Parathyroid adenoma (tissue), 2 donors: ENCODE measurements around the gene CST7.

Source experiments
- H2AFZ ChIP-seq: fragments of 300-600 bp; sonication (generic); one replicate; pipeline ENCODE4 v1.7.0; 2017; ENCODE audit warnings: antibody characterized with exemption, mild to moderate bottlenecking
- H3K27ac ChIP-seq: fragments of 300-600 bp; sonication (generic); one replicate; pipeline ENCODE4 v1.7.0; 2017
- H3K27me3 ChIP-seq: fragments of 300-600 bp; sonication (generic); one replicate; pipeline ENCODE4 v1.7.0; 2017; ENCODE audit warnings: low read length; ENCODE audit not compliant: control insufficient read depth, insufficient read depth
- H3K36me3 ChIP-seq: fragments of 300-600 bp; sonication (generic); one replicate; pipeline ENCODE4 v1.7.0; 2017; ENCODE audit warnings: low read length; ENCODE audit not compliant: control insufficient read depth, insufficient read depth
- H3K4me1 ChIP-seq: fragments of 300-600 bp; sonication (generic); one replicate; pipeline ENCODE4 v1.7.0; 2017; ENCODE audit warnings: control low read depth
- H3K4me2 ChIP-seq: fragments of 300-600 bp; sonication (generic); one replicate; pipeline ENCODE4 v1.7.0; 2017; ENCODE audit warnings: low read length
- H3K4me3 ChIP-seq: fragments of 300-600 bp; sonication (generic); one replicate; pipeline ENCODE4 v1.7.0; 2017; ENCODE audit warnings: low read depth, low read length
- H3K79me2 ChIP-seq: fragments of 300-600 bp; sonication (generic); one replicate; pipeline ENCODE4 v1.7.0; 2017; ENCODE audit warnings: control low read depth
- H3K9ac ChIP-seq: fragments of 300-600 bp; sonication (generic); one replicate; pipeline ENCODE4 v1.7.0; 2017; ENCODE audit warnings: mild to moderate bottlenecking
- H3K9me3 ChIP-seq: fragments of 300-600 bp; sonication (generic); one replicate; pipeline ENCODE4 v1.7.0; 2017; ENCODE audit warnings: low read length; ENCODE audit not compliant: control insufficient read depth
- TF ChIP-seq, protein P1 (sequence below): fragments of 300-600 bp; sonication (generic); IDR thresholded peaks from one replicate; pipeline ENCODE4 v1.7.0; 2017; ENCODE audit warnings: antibody characterized with exemption, mild to moderate bottlenecking
- donor health status: primary hyperparathyroidism.

CST7 gene

GRCh38 chr20:24934101-24934661, 14.9 kb upstream of the CST7 start:
- no peak overlapping the region for H3K27ac ChIP-seq
- no peak overlapping the region for H3K4me2 ChIP-seq
- no peaks in the 10 kb centered on the region for H3K79me2 ChIP-seq
- H3K4me1 ChIP-seq = peaks cover 12% of the 10 kb centered on the region
- no peaks in the 10 kb centered on the region for H3K27me3 ChIP-seq
- H2AFZ ChIP-seq = no peak overlapping the region
- H3K36me3 ChIP-seq = no peaks in the 10 kb centered on the region
- H3K9me3 ChIP-seq = no peaks in the 10 kb centered on the region
- TF ChIP-seq, protein P1, sequence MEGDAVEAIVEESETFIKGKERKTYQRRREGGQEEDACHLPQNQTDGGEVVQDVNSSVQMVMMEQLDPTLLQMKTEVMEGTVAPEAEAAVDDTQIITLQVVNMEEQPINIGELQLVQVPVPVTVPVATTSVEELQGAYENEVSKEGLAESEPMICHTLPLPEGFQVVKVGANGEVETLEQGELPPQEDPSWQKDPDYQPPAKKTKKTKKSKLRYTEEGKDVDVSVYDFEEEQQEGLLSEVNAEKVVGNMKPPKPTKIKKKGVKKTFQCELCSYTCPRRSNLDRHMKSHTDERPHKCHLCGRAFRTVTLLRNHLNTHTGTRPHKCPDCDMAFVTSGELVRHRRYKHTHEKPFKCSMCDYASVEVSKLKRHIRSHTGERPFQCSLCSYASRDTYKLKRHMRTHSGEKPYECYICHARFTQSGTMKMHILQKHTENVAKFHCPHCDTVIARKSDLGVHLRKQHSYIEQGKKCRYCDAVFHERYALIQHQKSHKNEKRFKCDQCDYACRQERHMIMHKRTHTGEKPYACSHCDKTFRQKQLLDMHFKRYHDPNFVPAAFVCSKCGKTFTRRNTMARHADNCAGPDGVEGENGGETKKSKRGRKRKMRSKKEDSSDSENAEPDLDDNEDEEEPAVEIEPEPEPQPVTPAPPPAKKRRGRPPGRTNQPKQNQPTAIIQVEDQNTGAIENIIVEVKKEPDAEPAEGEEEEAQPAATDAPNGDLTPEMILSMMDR = no peak
- H3K9ac ChIP-seq = no peak overlapping the region
- no peak overlapping the region for H3K4me3 ChIP-seq

- Histone ChIP-seq H3K27me3 (no peaks in the 10 kb centered on the region), H3K4me1 (peaks cover 11% of the 10 kb centered on the region), H3K4me2 (no peak overlapping the region), H3K27ac (no peak overlapping the region), H3K79me2 (no peaks in the 10 kb centered on the region), H3K36me3 (no peaks in the 10 kb centered on the region), H3K4me3 (no peak overlapping the region), H3K9me3 (no peaks in the 10 kb centered on the region), H2AFZ (no peak overlapping the region), H3K9ac (no peak overlapping the region)
- TF ChIP-seq, protein P1 = no peak
Observed at GRCh38 chr20:24934716-24935115, 14.4 kb upstream of the CST7 start.

DNA sequence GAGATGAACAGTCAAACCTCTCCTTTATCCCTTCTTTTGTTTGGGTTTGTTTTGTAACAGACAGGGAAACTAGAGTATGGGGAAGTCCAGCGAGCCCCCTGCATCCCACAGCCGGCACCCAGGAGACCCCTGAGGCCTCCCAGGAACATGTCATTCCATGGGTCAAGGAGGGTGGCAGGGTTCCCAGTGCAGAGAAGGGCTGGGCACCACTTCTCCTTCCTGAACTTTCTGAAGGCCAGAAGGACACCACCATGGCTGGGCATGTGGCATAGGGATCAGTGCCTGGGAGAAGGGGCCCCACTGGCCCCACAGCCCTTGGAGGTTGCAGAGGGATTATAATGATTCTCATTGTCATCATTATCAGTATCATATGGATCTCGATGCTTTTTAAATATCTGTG, 13.9 kb upstream of the CST7 start:
- no peaks in the 10 kb centered on the region for H3K36me3 ChIP-seq
- no peak overlapping the region for H3K9ac ChIP-seq
- no peak overlapping the region for H2AFZ ChIP-seq
- no peak overlapping the region for H3K27ac ChIP-seq
- H3K4me3 ChIP-seq = no peak overlapping the region
- H3K4me1 ChIP-seq = peaks cover 8% of the 10 kb centered on the region
- H3K4me2 ChIP-seq = no peak overlapping the region
- no peaks in the 10 kb centered on the region for H3K79me2 ChIP-seq
- H3K9me3 ChIP-seq = no peaks in the 10 kb centered on the region
- TF ChIP-seq, protein P1 = no peak
- no peaks in the 10 kb centered on the region for H3K27me3 ChIP-seq

DNA sequence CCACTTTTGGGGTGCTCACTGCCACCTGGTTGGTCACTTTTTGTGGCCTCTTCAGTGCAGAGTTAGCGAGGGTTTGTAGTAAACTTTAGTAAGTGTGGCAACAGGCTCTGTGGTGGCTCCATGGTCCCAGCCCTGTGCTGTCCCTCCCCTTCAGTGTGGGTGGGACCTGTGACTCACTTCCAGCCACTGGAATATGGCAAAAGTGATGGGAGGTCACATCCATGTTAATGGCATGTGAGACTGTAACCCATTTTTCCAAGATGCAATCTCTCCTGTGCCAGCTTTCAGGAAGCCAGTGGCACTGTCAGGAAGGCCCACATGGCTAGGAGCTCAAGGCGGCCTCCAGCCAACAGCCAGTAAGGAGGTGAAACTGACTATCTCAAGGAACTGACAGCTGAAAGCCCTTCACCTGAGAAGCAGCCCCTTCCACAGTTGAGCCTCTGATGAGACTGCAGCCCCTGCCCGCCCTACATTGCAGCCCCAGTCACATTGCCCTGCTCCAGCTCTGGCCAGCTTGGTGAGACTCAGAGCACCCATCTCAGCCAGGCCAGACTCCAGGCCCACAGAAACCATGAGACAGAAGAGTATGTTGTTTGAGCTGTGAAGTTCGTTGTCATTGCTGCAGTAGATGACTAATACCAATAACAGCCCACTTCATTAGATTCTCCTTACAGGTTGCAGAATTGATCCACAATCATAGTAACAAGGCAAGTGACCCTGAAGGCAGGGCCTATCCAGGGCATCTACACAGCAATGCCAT, 13.1 kb upstream of the CST7 start:
- no peak overlapping the region for H2AFZ ChIP-seq
- H3K27ac ChIP-seq = no peak overlapping the region
- H3K36me3 ChIP-seq = no peaks in the 10 kb centered on the region
- H3K4me1 ChIP-seq = peaks cover 8% of the 10 kb centered on the region
- no peak overlapping the region for H3K4me2 ChIP-seq
- H3K4me3 ChIP-seq = no peak overlapping the region
- H3K27me3 ChIP-seq = no peaks in the 10 kb centered on the region
- no peak overlapping the region for H3K9ac ChIP-seq
- no peaks in the 10 kb centered on the region for H3K79me2 ChIP-seq
- H3K9me3 ChIP-seq = no peaks in the 10 kb centered on the region
- TF ChIP-seq, protein P1 = no peak
